ENCODE data around the gene MYH9. TPM values are rescaled to one million over a fixed set of nuclear protein-coding genes. Genes with fewer than 3 reads are reported as not detected.
"Not testable (repeated sequence)": the region's sequence is repeated elsewhere in the genome, so short reads cannot be mapped to it uniquely, and the experiment has no call there.

Gene MYH9
- total RNA-seq, 2 donors from 2014 or later: 521 to 691 TPM

- peak overlapping the region in 1 of 2 donors; percentile 92 for H3K27ac Mint-ChIP-seq
- peak in 1 of 2 donors; percentile 20 for ATAC-seq
- H3K36me3 Mint-ChIP-seq: no peaks in the 10 kb centered on the region
- DNase-seq (ENCODE audit: low spot score in 2 of 2): no peak
- no peaks in the 10 kb centered on the region for H3K9me3 Mint-ChIP-seq
These were observed 31.6 kb upstream of the MYH9 start for GRCh38 chr22:36419177-36419911.

- Mint-ChIP-seq H3K36me3 (no peaks in the 10 kb centered on the region), H3K27ac (no peak overlapping the region), H3K9me3 (no peaks in the 10 kb centered on the region)
- ATAC-seq: peak in 1 of 2 donors; percentile 81
- DNase-seq (ENCODE audit: low spot score in 2 of 2): no peak
These were observed 29.5 kb upstream of the MYH9 start for GRCh38 chr22:36417281-36417686.

GRCh38 chr22:36415415-36416168, 27.8 kb upstream of the MYH9 start:
- Mint-ChIP-seq H3K27ac (no peak overlapping the region), H3K9me3 (no peaks in the 10 kb centered on the region), H3K36me3 (no peaks in the 10 kb centered on the region)
- DNase-seq (ENCODE audit: low spot score in 2 of 2) (no peak), ATAC-seq (no peak)

GRCh38 chr22:36413022-36413775, 25.4 kb upstream of the MYH9 start:
- DNase-seq (ENCODE audit: low spot score in 2 of 2) (no peak), ATAC-seq (no peak)
- no peaks in the 10 kb centered on the region for H3K36me3 Mint-ChIP-seq
- H3K9me3 Mint-ChIP-seq: no peaks in the 10 kb centered on the region
- no peak overlapping the region for H3K27ac Mint-ChIP-seq

GRCh38 chr22:36411589-36412258, 24.0 kb upstream of the MYH9 start:
- Mint-ChIP-seq H3K9me3 (no peaks in the 10 kb centered on the region), H3K27ac (no peak overlapping the region), H3K36me3 (no peaks in the 10 kb centered on the region)
- ATAC-seq (peak; percentile 45 to 70), DNase-seq (ENCODE audit: low spot score in 2 of 2) (peak; percentile 46 to 58)

GRCh38 chr22:36409911-36410756, 22.4 kb upstream of the MYH9 start:
- H3K36me3 Mint-ChIP-seq: no peaks in the 10 kb centered on the region
- H3K27ac Mint-ChIP-seq: peak overlapping the region in 1 of 2 donors; percentile 74
- DNase-seq (ENCODE audit: low spot score in 2 of 2) (peak; percentile 57 to 78), ATAC-seq (peak; percentile 82 to 86)
- no peaks in the 10 kb centered on the region for H3K9me3 Mint-ChIP-seq

GRCh38 chr22:36409554-36409910, 21.8 kb upstream of the MYH9 start:
- not testable (repeated sequence) for ATAC-seq; H3K36me3 Mint-ChIP-seq; H3K9me3 Mint-ChIP-seq; DNase-seq (ENCODE audit: low spot score in 2 of 2)
- peak overlapping the region in 1 of 2 donors; percentile 74 for H3K27ac Mint-ChIP-seq

GRCh38 chr22:36409056-36409455, 21.3 kb upstream of the MYH9 start:
- H3K27ac Mint-ChIP-seq: no peak overlapping the region
- ATAC-seq: no peak
- no peaks in the 10 kb centered on the region for H3K36me3 Mint-ChIP-seq
- no peaks in the 10 kb centered on the region for H3K9me3 Mint-ChIP-seq
- DNase-seq (ENCODE audit: low spot score in 2 of 2): no peak

GRCh38 chr22:36406721-36407120, 19.0 kb upstream of the MYH9 start:
- Mint-ChIP-seq H3K36me3 (no peaks in the 10 kb centered on the region), H3K9me3 (no peaks in the 10 kb centered on the region), H3K27ac (no peak overlapping the region)
- no peak for DNase-seq (ENCODE audit: low spot score in 2 of 2)
- ATAC-seq: no peak

- Mint-ChIP-seq H3K36me3 (no peaks in the 10 kb centered on the region), H3K9me3 (no peaks in the 10 kb centered on the region), H3K27ac (peak overlapping the region; percentile 76 to 82)
- DNase-seq (ENCODE audit: low spot score in 2 of 2): peak; percentile 12 to 58
- ATAC-seq: peak; percentile 49 to 51
These were observed 18.1 kb upstream of the MYH9 start for GRCh38 chr22:36405671-36406538.

- Mint-ChIP-seq H3K9me3 (no peaks in the 10 kb centered on the region), H3K36me3 (no peaks in the 10 kb centered on the region), H3K27ac (peak overlapping the region; percentile 76 to 82)
- DNase-seq (ENCODE audit: low spot score in 2 of 2): no peak
- ATAC-seq: peak; percentile 46 to 71
These were observed 17.5 kb upstream of the MYH9 start for GRCh38 chr22:36405221-36405661.

GRCh38 chr22:36404446-36404845, 16.7 kb upstream of the MYH9 start:
- no peaks in the 10 kb centered on the region for H3K9me3 Mint-ChIP-seq
- no peaks in the 10 kb centered on the region for H3K36me3 Mint-ChIP-seq
- DNase-seq (ENCODE audit: low spot score in 2 of 2) (no peak), ATAC-seq (no peak)
- peak overlapping the region in 1 of 2 donors; percentile 76 for H3K27ac Mint-ChIP-seq

GRCh38 chr22:36399472-36399778, 11.7 kb upstream of the MYH9 start:
- no peak for ATAC-seq
- no peaks in the 10 kb centered on the region for H3K36me3 Mint-ChIP-seq
- no peak for DNase-seq (ENCODE audit: low spot score in 2 of 2)
- H3K27ac Mint-ChIP-seq: no peak overlapping the region
- H3K9me3 Mint-ChIP-seq: no peaks in the 10 kb centered on the region

- no peaks in the 10 kb centered on the region for H3K36me3 Mint-ChIP-seq
- H3K9me3 Mint-ChIP-seq: no peaks in the 10 kb centered on the region
- ATAC-seq (no peak), DNase-seq (ENCODE audit: low spot score in 2 of 2) (no peak)
- H3K27ac Mint-ChIP-seq: no peak overlapping the region
These were observed 11.1 kb upstream of the MYH9 start for GRCh38 chr22:36398601-36399471.

Data from activated naive CD4-positive, alpha-beta T cell treated with anti-CD3 and anti-CD28 coated beads, Interleukin-2, amount 50 U/mL, for 72 hours (primary cell).